HG03558 (cell line): Measurements from ENCODE around the gene NCKAP5.
"Not testable (repeated sequence)": the region's sequence is repeated elsewhere in the genome, so short reads cannot be mapped to it uniquely, and the experiment has no call there.

Experiments used
- ATAC-seq: cut with Tn5 transposase; IDR thresholded peaks from one replicate; pipeline ENCODE4 v1.9.1; 2021; ENCODE audit warnings: moderate number of reproducible peaks; ENCODE audit not compliant: unreplicated experiment; ENCODE audit errors: extremely low read depth

Gene NCKAP5

DNA sequence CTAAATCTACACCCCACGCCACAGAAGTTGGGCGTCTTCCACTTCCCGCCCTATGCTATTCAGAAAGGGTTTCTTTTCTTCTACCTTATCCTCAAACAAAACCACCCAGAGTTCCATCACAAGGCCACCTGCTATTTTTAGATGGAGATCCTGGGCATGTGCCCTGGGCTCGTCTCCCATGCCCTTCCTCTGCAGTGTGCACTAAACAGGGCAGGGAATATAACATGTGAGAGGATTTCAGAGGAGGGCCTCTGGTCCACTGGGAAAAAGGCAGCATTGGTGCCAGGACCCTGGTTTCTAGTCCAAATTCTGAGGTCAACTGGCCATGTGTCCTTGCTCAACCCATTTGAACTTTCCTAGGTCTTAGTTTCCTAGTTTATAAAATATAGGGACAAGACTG lies 320.0 kb downstream of the NCKAP5 start:
- no peak for ATAC-seq

- ATAC-seq = no peak
Observed at GRCh38 chr2:133247631-133248030, 320.6 kb downstream of the NCKAP5 start.

DNA sequence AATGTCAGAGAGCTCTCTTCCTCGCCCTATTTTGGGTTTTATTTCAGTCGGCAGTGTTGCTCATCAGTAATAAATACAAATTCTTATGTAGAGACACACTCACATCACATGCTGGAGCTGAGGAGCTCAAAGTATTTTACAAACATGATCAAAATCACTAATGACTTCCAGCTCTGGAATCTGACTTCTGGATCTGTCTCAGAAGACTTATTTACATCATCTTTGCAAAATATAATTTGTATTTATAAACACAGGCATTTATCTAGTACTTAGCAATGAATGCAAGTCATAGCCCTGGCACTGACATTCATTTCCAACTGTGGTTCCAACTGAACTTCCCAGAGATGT lies 327.1 kb downstream of the NCKAP5 start:
- ATAC-seq = no peak

DNA sequence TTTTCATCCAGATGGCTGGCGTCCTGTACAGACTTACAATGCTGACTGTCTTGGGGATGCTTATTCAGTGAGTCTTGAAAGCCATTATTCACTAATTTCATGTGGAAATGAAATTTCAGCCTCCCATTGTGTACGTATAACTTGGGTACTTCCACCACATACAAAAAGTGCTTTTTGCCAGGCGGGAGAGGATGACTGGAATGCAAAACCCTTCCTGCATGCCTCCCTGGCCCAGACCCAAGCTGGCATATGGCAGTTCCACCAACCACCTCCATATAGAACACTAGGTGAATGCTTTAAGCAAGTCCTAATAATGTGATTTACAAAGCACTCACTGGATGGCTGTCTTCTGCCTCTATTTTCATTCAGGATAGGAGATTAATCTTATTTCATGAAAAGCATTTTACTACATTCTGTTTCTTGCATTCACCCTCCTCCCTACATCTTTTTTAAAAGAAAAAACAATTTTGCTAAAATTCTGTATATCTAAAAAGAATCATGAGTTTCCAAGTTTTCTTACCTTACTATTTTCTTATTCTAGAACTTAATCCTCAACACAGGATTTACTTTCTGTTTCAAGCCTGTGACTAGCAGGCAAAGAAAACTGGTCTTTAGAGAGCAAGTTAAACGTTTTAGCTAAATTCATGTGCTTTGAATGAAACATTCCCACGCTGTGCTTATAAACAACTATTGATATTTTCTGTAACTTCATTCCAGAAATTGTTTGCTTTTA lies 327.6 kb downstream of the NCKAP5 start:
- ATAC-seq = no peak

DNA sequence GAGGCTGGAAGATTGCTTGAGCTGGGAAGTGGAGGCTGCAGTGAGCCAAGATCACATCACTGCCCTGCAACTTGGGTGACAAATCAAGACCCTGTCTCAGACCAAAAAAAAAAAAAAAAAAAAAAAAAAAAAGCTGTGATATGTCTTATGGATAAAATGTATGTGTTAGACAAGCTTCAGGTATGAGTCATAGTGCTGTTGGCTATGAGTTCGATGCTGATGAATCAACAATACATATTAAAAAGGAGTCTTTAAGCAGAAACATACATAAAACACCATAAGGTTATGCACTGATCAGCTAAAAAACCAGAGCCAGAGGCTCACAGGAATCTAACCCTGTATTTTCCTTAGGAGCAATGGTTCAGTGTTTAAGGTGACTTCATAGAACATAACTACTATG lies 332.3 kb downstream of the NCKAP5 start:
- no peak for ATAC-seq

GRCh38 chr2:133232556-133232955 lies 335.7 kb downstream of the NCKAP5 start:
- no peak for ATAC-seq

DNA sequence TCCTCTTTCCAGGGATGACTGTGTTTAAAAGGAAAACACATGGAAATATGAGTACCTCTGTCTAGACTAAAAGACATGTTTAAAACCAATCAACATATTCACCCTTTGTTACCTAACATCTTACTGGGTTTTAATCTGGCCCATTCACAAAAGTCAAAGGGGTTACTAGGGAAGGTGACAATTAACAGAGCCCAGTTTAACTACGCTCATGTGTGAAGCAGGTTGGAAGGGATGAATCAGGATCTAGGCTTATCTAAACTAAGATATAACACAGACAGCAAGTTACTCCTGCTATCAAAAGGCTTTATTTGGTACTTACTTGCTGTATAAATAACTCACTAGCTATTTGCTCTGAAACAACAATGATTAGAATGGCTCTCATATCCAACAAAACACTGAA lies 337.0 kb downstream of the NCKAP5 start:
- no peak for ATAC-seq

DNA sequence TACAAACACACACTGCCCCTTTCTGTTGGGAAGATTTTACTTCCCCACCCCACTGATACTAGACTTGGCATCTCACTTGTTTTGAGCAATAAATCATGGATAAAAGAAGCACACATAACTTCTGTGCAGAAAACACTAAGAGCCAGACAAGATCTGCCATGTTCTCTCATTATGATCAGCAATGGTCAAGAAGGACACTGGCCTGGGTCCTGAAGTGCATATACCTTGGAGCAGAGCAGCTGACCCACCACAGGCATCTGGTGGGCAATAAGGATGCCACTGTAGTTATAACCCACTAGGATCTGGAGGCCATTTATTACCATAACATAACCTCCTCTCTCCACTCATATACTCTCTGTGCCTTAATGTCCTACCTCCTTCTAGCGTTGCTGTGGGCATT lies 338.3 kb downstream of the NCKAP5 start:
- ATAC-seq = no peak

DNA sequence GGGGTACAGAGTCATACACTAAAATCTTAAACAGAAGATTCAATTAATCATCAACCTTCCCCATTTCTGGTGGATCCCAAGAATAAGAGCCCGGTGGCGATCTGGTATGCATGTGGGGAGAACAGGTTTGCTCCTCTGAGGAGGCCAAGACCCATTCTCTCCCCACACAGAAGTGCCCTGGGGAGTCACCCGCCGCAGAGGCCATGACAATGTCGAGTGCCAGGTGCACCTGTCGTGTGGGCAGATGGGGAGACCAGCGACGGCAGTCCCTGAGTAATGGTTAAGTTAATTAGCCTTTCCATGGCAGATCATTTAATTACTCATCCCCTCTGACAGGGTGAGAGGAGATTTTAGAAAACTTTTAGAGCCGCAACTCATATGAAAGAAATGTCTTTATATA lies 345.0 kb downstream of the NCKAP5 start:
- ATAC-seq = no peak

GRCh38 chr2:133221398-133221797 lies 346.9 kb downstream of the NCKAP5 start:
- ATAC-seq = no peak

- ATAC-seq = no peak
Observed at GRCh38 chr2:133218204-133218603, 350.1 kb downstream of the NCKAP5 start.

DNA sequence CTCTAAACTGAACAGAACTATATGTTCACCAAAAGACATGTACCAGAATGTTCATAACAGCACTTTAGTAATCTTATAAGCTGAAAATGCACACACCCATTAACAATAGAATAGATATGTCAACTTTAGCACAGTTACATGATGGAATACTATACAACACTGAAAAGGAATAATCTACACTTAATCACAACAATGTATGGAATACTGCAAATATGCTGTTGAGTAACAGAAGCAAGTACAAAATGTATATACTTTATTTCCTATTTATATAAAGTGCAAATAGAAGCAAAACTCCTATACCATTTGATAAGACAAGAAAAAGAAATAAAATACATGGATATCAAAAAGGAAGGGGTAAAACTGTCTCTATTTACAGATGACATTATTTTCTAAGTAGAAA lies 352.8 kb downstream of the NCKAP5 start:
- ATAC-seq = no peak

GRCh38 chr2:133213651-133214050 lies 354.6 kb downstream of the NCKAP5 start:
- no peak for ATAC-seq

- no peak for ATAC-seq
Observed at GRCh38 chr2:133209325-133209724, 358.9 kb downstream of the NCKAP5 start.

DNA sequence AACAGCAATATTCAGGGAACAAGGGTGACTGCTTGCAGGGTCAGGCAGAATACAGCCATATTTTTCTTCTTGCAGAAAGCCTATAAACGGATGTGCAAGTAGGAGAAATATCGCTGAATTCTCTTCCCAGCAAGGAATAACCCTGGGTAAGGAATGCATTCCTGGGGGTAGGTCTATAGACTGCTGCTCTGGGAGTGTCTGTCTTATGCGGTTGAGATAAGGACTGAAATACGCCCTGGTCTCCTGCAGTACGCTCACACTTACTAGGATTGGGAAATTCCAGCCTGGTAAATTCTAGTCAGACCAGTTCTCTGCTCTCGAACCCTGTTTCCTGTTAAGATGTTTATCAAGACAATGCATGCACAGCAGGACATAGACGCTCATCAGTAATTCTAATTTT lies 361.6 kb downstream of the NCKAP5 start:
- not testable (repeated sequence) for ATAC-seq

GRCh38 chr2:133204421-133204820 lies 363.8 kb downstream of the NCKAP5 start:
- ATAC-seq = no peak

- no peak for ATAC-seq
Observed at GRCh38 chr2:133200684-133201421, 367.4 kb downstream of the NCKAP5 start.

- ATAC-seq = no peak
Observed at GRCh38 chr2:133198678-133199077, 369.6 kb downstream of the NCKAP5 start.

GRCh38 chr2:133197156-133197555 lies 371.1 kb downstream of the NCKAP5 start:
- ATAC-seq = no peak

DNA sequence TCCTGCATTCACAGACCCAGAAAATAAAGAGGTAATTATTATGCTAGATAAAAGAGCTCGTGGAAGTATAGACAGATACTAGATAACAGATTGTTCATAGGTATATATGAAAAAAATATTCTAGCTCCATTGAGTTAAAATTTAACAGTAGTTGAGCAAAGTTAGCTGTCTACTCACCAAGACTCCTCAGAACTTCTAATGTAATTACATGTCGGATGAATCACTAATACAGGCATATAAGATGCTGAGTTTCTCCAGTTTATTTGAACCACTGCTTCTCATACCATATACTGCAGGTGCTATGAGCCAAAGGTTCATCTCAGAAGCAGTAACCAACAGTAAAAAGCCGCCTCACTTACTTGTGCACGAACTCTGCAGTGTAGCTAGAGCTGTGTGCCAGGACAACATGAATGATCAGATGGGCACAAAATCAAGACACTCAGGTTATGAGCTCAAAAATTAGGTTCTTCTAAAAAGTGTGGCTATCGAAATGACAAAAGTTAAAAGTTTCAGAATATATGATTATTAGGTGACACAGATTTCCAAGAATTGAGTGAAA lies 373.4 kb downstream of the NCKAP5 start:
- ATAC-seq = no peak

GRCh38 chr2:133194362-133194655 lies 374.0 kb downstream of the NCKAP5 start:
- ATAC-seq = no peak
